Mammary epithelial cell (primary cell): Measurements from ENCODE around the gene BSND.

ENCODE experiments used
- CTCF ChIP-seq, 2 donors: IDR thresholded peaks in 1 of 2; conservative IDR thresholded peaks in 1 of 2; 2 replicates each; pipeline ENCODE4 v1.5.1; 2011 to 2012; ENCODE audit warnings: inconsistent platforms in 2 of 2, low read length in 2 of 2, mild to moderate bottlenecking in 2 of 2, control low read depth in 1 of 2, low read depth in 1 of 2; ENCODE audit not compliant: insufficient read depth in 1 of 2; ENCODE audit errors: extremely low read depth in 1 of 2
- EZH2 ChIP-seq: IDR thresholded peaks from 2 replicates; pipeline ENCODE4 v1.6.1; 2012; ENCODE audit warnings: low read length, inconsistent platforms, borderline replicate concordance

GRCh38 chr1:54994355-54994990 is 4.3 kb upstream of the BSND start:
- TF ChIP-seq CTCF (conservative IDR thresholded peaks at IDR 0.05 in 1 of 2, IDR thresholded peaks at IDR 0.05 in 1 of 2; ENCODE audit: extremely low read depth in 1 of 2, insufficient read depth in 1 of 2, low read depth in 1 of 2, low read length in 2 of 2) (no peak), EZH2 (no peak)
